ENCODE results near the gene CYP27C1. TPM values are rescaled to one million over a fixed set of nuclear protein-coding genes. Genes with fewer than 3 reads are reported as not detected.
"Not testable (repeated sequence)": the region's sequence is repeated elsewhere in the genome, so short reads cannot be mapped to it uniquely, and the experiment has no call there.

The CYP27C1 gene
- total RNA-seq, 4 donors from 2014 or later: 1.8 to 12.7 (median 2.9) TPM

DNA sequence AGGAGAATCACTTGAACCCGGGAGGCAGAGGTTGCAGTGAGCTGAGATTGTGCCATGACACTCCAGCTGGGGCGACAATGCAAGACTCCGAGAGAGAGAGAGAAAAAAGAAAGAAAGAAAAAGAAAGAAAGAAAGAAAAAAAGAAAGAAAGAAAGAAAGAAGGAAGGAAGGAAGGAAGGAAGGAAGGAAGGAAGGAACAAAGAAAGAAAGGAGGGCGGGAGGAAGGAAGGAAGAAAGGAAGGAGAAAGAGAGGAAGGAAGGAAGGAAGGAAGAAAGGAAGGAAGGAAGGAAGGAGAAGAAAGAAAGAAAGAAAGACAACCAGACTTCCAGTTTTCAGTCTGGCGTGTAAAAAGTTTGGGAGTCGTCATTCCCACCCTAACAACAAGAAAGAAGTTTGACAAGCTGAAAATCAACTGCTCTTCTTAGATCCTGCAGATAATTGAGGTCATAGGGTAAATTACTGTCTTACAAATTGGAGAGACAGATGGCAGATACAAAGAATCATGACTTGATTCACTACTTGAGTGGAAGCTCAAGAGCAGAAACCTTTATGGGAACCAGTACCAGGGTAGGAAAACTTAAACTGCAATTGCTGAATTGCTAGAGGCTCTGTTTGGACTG is 15.1 kb upstream of the CYP27C1 start:
- Histone ChIP-seq H3K27me3 (no peaks in the 10 kb centered on the region), H3K4me3 (no peak overlapping the region), H3K4me1 (no peaks in the 10 kb centered on the region), H3K36me3 (no peaks in the 10 kb centered on the region), H3K27ac (no peak overlapping the region), H3K9me3 (peaks cover 3% of the 10 kb centered on the region)
- TF ChIP-seq, protein P1, sequence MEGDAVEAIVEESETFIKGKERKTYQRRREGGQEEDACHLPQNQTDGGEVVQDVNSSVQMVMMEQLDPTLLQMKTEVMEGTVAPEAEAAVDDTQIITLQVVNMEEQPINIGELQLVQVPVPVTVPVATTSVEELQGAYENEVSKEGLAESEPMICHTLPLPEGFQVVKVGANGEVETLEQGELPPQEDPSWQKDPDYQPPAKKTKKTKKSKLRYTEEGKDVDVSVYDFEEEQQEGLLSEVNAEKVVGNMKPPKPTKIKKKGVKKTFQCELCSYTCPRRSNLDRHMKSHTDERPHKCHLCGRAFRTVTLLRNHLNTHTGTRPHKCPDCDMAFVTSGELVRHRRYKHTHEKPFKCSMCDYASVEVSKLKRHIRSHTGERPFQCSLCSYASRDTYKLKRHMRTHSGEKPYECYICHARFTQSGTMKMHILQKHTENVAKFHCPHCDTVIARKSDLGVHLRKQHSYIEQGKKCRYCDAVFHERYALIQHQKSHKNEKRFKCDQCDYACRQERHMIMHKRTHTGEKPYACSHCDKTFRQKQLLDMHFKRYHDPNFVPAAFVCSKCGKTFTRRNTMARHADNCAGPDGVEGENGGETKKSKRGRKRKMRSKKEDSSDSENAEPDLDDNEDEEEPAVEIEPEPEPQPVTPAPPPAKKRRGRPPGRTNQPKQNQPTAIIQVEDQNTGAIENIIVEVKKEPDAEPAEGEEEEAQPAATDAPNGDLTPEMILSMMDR (IDR thresholded peaks at IDR 0.05): no peak
- no peak for TF ChIP-seq POLR2A (IDR thresholded peaks at IDR 0.05)
- no peak for TF ChIP-seq POLR2AphosphoS5 (IDR thresholded peaks at IDR 0.05)
- no peak for TF ChIP-seq EP300 (IDR thresholded peaks at IDR 0.05)
- 91% methylated on average over 6 of the region's 6 CpGs for WGBS
- DNase-seq (ENCODE audit: low spot score in 2 of 2): no peak

DNA sequence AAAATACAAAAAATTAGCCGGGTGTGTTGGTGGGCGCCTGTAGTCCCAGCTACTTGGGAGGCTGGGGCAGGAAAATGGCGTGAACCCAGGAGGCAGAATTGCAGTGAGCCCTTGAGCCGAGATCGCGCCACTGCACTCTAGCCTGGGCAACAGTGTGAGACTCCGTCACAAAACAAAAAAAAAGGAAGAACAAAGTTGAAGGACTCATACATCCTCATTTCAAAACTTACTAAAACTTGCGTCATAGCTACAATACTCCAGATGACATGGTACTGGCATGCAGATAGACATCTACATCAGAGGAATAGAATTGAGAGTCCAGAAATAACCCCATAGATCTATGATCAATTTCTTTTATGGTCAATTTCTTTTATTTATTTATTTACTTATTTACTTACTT is 13.6 kb upstream of the CYP27C1 start:
- H3K9me3 ChIP-seq: peaks cover 3% of the 10 kb centered on the region
- TF ChIP-seq POLR2AphosphoS5 (IDR thresholded peaks at IDR 0.05): no peak
- TF ChIP-seq EP300 (IDR thresholded peaks at IDR 0.05): no peak
- TF ChIP-seq, protein P1 (IDR thresholded peaks at IDR 0.05): no peak
- no peak for TF ChIP-seq POLR2A (IDR thresholded peaks at IDR 0.05)
- H3K4me3 ChIP-seq: no peak overlapping the region
- H3K36me3 ChIP-seq: no peaks in the 10 kb centered on the region
- DNase-seq (ENCODE audit: low spot score in 2 of 2): no peak
- H3K27ac ChIP-seq: no peak overlapping the region
- 97% methylated on average over 8 of the region's 8 CpGs for WGBS
- no peaks in the 10 kb centered on the region for H3K27me3 ChIP-seq
- H3K4me1 ChIP-seq: no peaks in the 10 kb centered on the region

GRCh38 chr2:127231130-127231865 is 11.2 kb upstream of the CYP27C1 start:
- Histone ChIP-seq H3K4me1 (peaks cover 6% of the 10 kb centered on the region), H3K4me3 (no peak overlapping the region)
- 94% methylated on average over 6 of the region's 6 CpGs for WGBS

DNA sequence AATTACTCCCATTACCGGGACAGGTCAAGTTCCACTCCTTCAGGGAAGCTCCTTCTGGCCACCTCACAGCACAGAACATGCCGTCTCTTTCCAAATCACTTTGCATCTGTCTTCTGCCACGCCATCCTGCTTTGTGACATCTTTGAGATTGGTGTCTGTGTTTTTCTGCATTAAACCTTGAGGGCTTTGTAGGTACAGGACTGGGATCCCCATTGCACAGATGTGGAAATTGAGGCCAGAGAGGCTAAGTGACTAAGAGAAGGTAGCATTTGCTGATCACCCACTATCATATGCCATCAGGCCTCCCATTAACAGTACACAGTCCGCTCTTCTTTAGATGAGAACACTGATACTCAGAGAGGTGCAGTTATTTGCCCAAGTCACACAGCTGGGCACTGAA is 9.5 kb upstream of the CYP27C1 start:
- Histone ChIP-seq H3K36me3 (no peaks in the 10 kb centered on the region), H3K4me1 (peaks cover 17% of the 10 kb centered on the region), H3K4me3 (no peak overlapping the region), H3K27ac (no peak overlapping the region), H3K27me3 (no peaks in the 10 kb centered on the region), H3K9me3 (no peaks in the 10 kb centered on the region)
- 88% methylated on average over 4 of the region's 4 CpGs for WGBS
- TF ChIP-seq POLR2A (IDR thresholded peaks at IDR 0.05) (no peak), POLR2AphosphoS5 (IDR thresholded peaks at IDR 0.05) (no peak), EP300 (IDR thresholded peaks at IDR 0.05) (no peak)
- TF ChIP-seq, protein P1 (IDR thresholded peaks at IDR 0.05): no peak
- no peak for DNase-seq (ENCODE audit: low spot score in 2 of 2)

More at GRCh38 chr2:127231130-127231865, 11.2 kb upstream of the CYP27C1 start:
- no peak for TF ChIP-seq EP300 (IDR thresholded peaks at IDR 0.05)
- TF ChIP-seq POLR2AphosphoS5 (IDR thresholded peaks at IDR 0.05): no peak
- Histone ChIP-seq H3K36me3 (no peaks in the 10 kb centered on the region), H3K27me3 (no peaks in the 10 kb centered on the region), H3K9me3 (no peaks in the 10 kb centered on the region), H3K27ac (no peak overlapping the region)
- DNase-seq (ENCODE audit: low spot score in 2 of 2): no peak

DNA sequence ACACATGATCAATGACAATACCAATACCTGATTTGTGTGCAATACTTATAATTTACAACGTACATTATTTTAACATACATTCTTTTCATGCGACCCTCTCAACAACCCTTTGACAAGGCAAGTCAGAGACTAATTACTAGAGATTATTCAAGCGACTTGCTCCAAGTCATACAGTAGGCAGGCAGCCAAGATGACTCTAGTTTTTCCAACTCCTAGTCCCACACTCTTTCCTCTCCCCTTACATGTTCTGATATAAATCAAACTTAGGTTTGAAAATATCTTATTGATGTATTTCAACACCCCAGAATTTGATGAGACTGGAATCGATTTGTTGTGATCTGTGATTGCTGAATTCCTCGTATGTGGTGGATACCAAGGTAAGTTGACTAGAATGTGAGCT is 8.0 kb upstream of the CYP27C1 start:
- no peaks in the 10 kb centered on the region for H3K9me3 ChIP-seq
- no peaks in the 10 kb centered on the region for H3K36me3 ChIP-seq
- DNase-seq (ENCODE audit: low spot score in 2 of 2): no peak
- TF ChIP-seq POLR2AphosphoS5 (IDR thresholded peaks at IDR 0.05) (no peak), POLR2A (IDR thresholded peaks at IDR 0.05) (no peak), EP300 (IDR thresholded peaks at IDR 0.05) (no peak)
- TF ChIP-seq, protein P1 (IDR thresholded peaks at IDR 0.05): no peak
- no peak overlapping the region for H3K4me3 ChIP-seq
- 49% methylated on average over 5 of the region's 5 CpGs for WGBS
- peaks cover 17% of the 10 kb centered on the region for H3K4me1 ChIP-seq
- H3K27me3 ChIP-seq: no peaks in the 10 kb centered on the region
- H3K27ac ChIP-seq: no peak overlapping the region

DNA sequence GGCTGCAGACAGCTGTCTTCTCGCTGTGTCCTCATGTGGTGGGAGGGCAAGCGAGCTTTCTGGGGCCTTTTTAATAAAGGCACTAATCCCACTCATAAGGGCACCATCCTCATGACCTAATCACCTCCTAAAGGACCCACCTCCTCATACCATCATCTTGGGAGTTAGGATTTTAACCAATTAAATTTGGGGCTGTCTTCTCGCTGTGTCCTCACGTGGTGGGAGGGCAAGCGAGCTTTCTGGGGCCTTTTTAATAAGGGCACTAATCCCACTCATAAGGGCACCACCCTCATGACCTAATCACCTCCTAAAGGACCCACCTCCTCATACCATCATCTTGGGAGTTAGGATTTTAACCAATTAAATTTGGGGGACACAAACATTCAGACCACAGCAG is 7.2 kb upstream of the CYP27C1 start:
- not testable (repeated sequence) for H3K4me3 ChIP-seq; DNase-seq (ENCODE audit: low spot score in 2 of 2); H3K36me3 ChIP-seq; H3K27me3 ChIP-seq; H3K9me3 ChIP-seq
- Histone ChIP-seq H3K4me1 (peaks cover 17% of the 10 kb centered on the region), H3K27ac (peak overlapping the region; percentile 25)
- WGBS: 94% methylated on average over 5 of the region's 5 CpGs
